NCI-H345 treated with DMSO at 0.1 percent for 48 hours (cell line): Measurements from ENCODE around the gene TNNI3K.

Experiments used
- DNase-seq: peaks from one replicate; lab custom pipeline; 2025; ENCODE audit not compliant: unreplicated experiment; lab: John Stamatoyannopoulos, UW

The TNNI3K gene

DNA sequence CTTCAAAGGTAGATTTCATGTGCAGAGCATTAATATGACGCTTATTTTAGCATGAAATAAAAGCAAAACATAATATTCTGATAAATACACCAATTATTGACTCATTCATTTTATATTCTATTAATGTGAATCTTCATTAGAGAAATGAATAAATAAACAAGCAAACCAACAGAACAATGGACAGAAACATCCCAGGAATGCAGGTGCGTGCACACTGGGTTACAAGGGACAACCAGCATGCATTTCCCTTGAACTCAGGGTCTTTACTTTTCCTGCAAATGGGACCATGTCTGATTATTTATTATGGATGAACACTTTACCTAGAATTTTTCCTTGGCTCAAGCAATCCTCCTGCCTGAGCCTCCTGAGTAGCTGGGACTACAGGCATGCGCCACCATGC lies 263.7 kb downstream of the TNNI3K start:
- no peak for DNase-seq

GRCh38 chr1:74502432-74502831 lies 267.2 kb downstream of the TNNI3K start:
- DNase-seq = no peak

GRCh38 chr1:74502858-74503257 lies 267.7 kb downstream of the TNNI3K start:
- no peak for DNase-seq

- peak; percentile 82 for DNase-seq
These were observed 269.1 kb downstream of the TNNI3K start for GRCh38 chr1:74504125-74504932.

DNA sequence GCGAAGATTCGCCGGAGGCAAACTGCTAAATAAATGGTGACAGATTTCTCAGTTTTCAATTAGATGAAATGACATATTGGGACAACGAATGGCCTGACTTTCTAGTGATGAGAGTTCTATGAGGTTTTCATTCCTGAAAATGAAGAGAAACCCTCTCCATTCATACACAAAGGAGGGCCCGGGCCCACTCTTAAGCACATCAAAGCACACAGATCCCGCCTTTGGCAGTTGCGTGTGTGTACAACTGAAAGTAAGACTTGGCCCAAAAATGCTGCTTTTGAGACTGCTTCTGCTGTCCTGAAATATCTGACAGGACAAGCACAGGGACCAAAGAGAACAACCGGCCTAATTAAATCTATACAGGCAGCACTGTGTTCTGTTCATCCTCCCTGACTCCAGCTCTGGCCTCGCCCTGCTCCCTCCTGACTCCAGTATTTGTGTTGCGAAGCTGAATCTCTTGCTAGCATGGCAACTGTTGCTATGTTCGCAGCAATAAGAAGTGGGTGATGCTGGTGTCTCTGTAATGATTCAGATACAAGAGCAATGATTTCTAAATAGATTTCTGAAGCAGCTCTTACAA lies 269.8 kb downstream of the TNNI3K start:
- DNase-seq = peak; percentile 84

DNA sequence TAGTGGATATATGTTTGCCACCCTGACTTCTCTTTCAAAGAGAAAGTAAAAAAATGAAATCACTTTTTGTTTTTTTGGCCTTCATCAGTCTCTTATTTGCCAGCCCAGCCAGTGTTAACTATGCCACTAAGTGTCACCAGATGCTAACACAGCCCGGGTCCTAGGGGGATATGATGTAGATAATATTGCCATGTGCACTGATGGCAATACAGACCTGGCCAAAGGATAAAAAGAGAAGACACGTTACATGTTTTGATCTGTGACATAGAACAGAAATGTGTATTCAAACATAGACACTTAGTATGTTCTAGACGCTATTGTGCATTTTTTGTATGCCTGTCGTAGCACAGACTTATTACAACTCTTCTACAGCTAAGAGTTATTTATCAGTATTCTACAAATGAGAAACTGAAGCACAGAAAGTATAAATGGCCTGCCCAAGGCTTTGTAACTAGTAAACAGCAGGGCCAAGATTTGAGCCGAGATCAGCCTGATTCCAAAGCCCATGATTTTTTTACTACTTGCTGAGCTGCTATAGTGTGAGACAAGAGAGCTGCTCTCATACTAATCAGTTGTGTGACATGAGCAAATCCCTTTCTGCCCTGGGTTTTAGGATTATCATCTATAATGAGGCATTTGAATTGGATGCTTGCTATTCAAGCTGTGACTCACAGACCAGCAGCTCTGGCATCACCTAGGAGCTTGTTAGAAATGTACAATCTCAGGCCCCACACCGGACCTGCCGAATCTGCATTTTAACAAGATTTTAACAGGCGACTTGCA lies 270.9 kb downstream of the TNNI3K start:
- DNase-seq = no peak

GRCh38 chr1:74508449-74508848 lies 273.3 kb downstream of the TNNI3K start:
- no peak for DNase-seq

GRCh38 chr1:74512170-74512915 lies 277.2 kb downstream of the TNNI3K start, which contains the start of gene LRRC53:
LRRC53 (minus strand) TSS chr1:74512611; CDS start chr1:74483349, 29,262 bp downstream.
- DNase-seq = no peak

GRCh38 chr1:74513411-74514300 lies 278.5 kb downstream of the TNNI3K start:
- no peak for DNase-seq

- DNase-seq = no peak
These were observed 282.4 kb downstream of the TNNI3K start for GRCh38 chr1:74517599-74518051.

DNA sequence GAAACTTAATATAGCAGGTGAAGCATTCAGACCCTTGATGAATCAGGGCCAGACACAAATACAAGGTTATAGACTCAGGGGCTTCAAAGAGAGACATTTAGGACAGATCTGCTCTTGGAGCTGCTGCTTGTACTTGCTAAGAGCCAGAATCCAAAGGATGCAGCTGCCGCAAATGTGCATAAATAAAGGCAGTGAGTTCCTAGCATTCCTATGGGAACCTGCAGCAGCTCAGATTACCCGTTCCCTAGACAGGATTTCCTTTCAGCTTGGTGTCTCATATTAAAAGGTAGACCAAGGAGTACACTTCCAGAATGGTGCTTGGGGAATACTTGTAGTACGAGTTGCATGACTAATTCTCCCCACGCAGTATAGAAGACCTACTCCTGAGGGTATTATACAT lies 287.0 kb downstream of the TNNI3K start:
- no peak for DNase-seq

DNA sequence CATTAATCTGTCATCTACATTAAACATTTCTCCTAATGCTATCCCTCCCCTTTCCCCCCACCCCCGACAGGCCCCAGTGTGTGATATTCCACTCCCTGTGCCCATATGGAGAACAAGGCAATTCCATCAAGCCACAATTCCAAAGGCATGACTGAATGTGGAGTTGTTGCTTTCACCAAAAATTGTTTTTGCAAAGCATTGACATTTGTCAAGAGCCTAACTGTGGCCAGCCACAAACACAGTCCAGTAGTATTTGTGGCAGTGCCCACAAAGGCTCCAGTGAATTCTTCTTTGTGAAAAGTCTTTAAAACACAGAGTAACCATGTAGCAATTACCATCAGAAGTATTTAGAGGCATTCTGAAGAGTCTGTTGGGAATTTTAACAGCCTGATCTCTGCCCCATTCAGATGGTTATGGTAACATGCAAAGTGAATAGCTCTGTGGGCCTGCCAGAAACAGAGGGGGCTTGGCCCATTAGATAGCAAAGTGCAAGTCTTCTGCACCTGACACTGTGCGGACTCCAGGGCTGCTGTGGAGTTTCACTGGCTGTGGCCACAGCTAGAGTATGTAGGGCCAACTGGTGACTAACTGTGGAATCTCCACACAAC lies 288.8 kb downstream of the TNNI3K start:
- no peak for DNase-seq

DNA sequence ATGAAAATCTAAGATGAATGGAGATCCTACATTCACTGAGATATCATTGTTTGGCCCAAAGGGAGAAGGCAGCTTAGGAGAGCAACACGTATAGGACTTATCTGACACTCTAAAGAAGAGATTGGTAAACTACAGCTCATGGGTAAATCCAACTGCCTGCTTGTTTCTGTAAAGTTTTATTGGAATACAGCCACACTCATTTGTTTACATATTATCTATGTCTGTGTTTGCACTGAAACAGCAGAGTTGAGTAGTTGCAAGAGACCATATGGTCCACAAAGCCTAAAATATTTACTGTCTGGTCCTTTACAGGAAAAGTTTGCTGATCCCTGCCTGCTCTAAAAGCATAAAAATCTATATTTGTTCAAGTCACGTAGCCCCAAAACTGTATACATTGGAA lies 291.5 kb downstream of the TNNI3K start:
- DNase-seq = peak; percentile 16

DNA sequence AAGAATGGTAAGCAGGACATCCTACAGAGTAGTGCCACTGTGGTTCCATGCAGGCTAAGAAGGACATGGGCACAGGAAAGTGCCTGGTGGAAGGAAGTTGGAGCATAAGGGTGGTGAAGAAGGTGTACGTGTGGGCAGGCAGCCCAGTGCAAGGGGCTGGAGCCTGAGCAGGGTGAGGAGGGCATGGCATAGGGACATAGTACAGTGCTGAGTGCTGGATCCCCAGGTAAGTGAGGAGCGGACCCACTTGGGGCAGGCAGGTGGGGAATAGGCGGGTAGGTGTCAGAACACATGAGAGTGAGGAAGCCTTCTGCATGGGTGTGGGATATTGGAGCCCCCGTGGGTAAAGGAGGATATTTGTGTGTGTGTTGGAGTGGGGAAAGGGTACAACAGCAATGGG lies 292.9 kb downstream of the TNNI3K start:
- peak; percentile 38 for DNase-seq

- DNase-seq = no peak
These were observed 295.7 kb downstream of the TNNI3K start for GRCh38 chr1:74530892-74531291.

DNA sequence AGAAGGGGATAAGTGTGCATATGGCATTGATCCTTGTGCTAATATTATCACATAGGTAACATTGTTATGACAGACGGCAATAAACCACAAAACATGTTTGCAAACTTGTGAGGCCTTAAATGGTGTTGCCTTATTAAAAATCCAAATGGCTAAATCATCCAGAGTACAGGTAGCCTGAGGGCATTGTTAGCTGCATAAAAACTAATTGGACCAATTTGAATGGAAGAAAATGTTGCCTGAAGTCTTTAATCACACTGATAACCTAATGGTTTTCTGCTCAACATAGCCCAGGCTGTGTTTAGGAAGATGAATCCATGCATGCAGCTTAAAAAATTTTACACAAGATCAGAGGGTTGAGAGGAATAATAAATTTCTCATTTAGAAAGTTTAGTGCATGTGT lies 296.6 kb downstream of the TNNI3K start:
- DNase-seq = no peak

DNA sequence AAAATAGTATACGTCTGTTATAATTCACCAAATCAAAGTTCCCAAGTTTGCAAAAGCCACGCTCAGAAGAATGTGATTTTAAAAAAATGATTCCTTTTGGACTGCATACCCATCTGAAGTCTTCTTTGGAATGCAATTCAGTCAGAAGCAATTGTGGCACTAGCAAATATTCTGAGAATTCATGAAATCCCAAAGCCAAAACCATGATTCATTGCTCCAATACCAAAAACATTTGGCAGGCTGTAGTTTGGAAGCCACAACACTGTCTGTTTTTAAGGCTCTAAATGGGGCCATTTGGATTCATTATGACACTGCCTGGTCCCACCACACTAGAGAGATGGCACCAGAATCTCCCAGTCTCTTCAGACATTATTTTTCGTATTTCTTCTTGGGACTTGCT lies 299.1 kb downstream of the TNNI3K start:
- no peak for DNase-seq

DNA sequence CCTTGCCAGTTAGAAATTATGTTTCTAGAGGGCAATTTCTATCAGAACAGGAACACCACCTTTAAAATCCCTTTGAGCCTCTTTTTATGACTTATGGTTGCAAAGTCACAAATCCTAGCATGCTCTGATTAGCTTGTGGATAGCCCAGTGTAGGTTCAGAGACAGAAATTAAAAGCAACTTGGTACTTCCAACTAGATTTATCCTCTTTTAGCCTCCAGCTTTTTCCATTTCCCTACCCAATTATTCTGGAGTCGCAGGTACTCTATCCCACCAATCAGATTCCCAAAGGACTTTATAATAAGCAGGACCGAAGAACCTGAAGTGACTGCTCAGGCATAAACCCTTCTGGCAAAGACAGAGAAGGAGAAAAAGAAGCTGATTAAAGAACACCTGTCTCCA lies 310.6 kb downstream of the TNNI3K start:
- DNase-seq = no peak

GRCh38 chr1:74548961-74549750 lies 314.0 kb downstream of the TNNI3K start:
- DNase-seq = no peak
